Activated CD4-positive, alpha-beta T cell treated with anti-CD3 and anti-CD28 coated beads, Interleukin-2, amount 50 U/mL, for 24 hours (primary cell): ENCODE measurements around the gene PDE2A.

Source experiments
- DNase-seq, 2 donors: peaks; one replicate each; pipeline ENCODE4 v3.0.0-alpha.2; 2020; ENCODE audit warnings: low read depth in 1 of 2, low spot score in 1 of 2

The PDE2A gene

DNA sequence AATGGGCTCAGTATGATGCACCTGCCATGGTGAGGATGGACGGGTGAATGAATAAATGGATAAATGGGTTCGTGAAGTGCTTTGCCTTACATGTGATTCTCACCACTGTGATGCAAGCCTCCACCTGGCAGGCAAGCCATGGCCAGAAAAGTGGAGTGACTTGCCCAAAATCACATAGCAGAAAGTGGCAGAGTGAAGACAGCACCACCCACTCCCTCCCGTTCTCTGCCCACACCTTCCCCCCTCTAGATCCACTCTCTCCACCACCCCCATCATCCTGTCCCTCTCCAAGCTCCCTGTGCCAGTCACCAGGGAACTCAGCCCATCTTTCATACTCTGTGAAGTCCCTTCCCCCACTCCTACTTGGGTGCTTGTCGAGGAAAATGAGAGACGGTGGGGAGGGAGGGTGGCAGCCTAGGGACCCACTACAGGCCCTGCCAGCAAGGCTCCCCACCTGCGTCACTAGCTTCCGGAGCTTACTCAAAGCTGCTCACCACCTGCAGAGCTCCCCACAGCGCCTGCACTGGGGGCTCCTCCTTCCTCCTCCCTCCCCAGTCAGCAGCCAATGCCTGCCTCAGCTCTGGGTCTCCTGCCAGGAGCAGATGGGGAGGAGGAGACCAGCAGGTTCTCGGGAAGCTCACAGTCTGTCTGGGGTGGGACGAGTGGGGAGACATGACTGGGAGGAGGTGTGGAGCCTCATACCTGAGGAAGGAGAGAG, 82.3 kb downstream of the PDE2A start:
- DNase-seq: no peak

DNA sequence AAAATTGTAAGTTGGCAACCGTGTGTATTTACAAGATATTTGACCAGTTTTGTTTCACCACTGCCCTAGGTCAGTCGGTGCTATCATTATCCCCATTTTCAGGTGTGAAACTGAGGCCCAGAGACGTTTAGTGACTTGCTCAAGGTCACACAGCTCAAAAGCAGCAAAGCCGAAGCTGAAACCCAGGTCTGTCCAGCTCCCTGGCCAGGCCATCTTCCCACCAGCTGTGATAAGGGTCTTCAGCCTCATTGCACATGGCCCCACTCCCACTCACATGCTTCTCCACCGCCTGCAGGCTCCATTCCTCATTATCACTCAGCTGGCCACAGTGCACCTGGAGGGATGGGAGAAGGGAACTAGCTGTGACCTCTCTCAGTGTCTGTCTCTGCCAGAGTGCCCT, 83.2 kb downstream of the PDE2A start:
- no peak for DNase-seq

DNA sequence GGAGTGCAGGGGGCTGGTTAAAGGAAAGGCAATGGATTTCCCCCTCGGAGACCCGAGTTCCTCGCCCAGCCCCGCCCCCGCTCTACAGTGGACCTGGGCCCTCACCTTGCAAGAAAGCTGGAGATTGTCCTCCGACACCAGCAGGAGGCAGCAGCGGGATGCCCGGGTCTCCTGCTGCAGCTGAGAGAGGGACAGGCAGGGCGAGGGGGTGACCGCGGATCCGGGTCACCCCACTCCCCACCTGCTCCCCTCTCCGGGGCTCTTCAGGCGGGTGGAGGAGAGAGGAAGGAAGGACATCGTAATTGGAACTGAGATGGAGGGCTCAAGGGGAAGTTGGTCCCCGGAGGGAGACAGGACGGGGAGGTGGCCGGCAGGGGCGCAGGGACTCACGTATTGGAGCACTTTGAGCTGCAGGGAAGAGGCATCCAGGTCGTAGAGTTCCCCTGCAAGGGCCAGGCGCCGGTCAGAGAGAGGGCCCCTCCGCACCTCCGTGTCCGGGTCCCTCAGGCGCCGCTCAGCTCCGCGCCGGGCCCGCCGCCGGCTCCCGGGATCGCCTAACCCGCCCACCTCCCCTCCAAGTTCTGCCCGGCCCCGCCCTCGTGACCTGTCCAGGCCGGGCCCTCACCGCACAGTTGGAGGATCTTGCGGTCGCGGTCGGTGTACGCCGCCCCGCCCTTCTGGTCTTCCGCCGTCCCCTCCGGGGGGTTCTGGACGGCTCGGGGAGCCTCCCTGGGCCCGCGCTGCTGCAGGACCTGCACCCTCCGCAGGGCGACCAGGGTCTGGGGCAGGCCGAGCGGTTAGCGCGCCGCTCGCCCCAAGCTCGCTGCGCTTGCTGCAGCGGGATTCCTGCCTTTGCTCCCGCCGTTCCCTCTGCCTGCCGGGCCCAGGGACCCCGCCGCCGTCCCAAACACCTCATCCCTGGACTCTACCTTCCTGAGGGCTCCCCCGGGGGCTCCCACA, 84.1 kb downstream of the PDE2A start:
- DNase-seq: peak in 1 of 2 donors; percentile 19

DNA sequence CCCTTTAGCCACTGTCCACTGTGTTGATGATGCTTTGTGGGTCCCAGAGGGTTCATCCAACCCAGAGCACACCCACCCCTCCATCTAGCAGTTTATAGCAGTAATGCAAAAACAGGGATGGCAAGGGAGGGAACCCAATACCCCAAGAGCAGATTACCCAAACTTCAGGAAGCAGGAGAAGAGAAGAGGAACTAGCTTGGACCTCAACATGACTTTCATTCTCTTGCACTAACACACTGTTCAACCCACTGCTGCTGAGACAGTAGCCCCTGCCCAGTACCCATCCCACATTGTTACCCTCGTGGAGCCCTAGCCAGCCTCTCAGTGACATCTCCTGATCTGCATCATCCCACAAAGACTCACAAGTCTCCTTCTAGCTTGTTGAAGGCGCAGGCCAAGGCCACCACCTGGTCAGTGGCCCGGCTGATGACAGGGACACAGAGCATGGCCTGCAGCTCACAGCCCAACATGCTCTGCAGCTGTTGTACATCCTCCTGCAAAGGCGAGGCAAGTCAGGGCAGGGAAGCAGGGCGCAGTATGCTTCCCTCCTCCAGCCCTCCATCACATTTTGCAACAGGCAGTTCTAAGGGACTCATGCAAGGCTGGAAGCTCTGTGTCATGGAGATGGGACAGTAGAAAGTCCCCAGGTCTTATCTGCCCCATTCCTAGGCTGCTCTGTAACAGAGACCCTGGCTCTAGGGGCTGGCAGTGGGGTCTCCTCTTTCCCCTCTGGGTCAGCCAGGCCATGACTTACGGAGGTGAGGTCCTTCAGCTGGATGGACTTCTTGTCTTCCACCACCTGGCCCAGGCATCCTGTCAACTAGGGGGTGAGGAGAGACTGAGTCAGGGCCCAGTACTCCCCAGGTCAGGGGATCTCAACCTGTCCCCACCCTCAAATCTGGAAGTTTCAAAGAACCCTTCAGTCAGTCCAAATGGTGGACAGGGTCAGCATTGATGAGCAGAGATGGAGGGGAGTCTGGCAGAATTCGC, 85.5 kb downstream of the PDE2A start:
- DNase-seq: no peak

DNA sequence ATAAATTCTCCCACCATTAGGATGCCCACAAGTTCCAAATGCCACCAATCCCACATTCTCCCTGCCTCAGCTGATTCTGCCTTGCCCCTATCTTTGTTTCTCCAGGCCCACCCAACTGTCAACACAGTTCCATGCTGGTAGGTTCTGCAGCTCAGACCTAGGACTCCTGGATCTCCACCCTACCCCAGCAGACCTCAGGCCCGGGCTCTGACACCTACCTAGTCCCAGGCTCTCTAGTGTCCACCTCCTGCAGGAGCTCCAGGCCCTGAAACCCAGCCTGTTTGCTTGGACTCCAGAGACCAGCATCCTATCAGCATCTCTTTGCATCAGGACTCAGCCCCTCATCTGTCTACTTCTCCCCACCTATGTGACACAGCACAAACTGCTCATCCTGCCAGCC, 86.5 kb downstream of the PDE2A start:
- DNase-seq: no peak

DNA sequence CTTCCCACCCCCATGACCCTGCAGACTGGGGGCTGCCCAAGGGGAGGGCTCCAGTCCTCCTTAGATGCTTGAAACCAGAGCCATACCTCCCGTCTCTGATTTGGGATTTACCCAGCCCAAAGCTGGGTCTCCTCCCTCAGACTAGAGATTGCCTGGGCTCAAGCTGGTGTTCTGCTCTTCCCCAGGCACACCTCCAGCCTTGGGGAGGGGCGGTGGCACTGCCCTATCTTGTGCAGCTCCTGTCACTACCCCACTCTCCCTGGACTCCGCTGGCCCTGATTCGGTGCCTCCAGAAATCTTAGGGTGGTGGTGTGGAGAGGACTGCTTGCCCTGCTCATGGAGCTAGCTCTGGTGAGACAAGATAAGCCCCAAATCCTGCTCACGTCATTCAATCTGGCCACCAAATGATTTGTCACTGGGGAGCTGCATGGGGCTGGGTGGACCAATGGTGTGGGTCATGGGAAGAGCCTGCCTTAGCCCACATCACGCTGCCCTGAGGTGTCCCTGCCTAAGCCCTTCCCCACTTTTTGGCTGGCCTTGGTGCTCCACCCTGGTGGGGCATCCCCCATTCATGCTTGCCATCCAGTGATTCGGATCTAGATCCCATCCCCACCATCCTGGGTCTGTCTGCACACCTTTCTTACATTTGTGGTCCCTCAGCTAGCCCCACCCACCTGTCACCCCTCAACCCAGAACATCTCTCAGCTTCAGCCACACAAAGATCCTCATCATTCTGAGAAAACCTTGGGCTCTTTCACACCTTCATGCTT, 87.7 kb downstream of the PDE2A start:
- DNase-seq: no peak

DNA sequence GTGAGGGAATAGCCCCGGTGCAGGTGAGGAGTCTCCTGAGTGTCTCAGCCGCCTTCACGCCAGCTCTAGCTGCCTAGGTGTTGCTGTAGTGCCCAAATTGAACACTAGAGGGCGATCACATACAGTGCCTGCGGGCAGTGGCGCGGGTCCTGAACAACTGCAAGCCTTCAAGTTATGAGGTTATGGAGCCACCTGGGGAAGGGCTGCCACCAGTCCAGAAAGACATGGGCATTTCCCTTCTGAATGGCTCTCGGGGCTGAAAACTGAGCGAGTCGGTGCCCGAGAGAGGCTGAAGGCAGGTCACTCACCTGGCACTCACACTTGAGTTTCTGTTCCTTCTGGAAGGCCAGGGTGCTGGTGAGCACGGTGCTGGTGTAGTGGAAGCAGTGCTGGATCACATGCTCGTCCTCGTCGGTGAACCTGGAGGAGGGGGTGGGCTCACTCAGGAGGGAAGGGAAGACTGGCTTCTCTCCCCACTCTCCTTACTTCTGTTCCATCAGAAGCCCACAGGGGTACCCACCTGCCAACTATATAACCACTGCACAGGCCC, 88.4 kb downstream of the PDE2A start:
- DNase-seq: peak in 1 of 2 donors; percentile 47

DNA sequence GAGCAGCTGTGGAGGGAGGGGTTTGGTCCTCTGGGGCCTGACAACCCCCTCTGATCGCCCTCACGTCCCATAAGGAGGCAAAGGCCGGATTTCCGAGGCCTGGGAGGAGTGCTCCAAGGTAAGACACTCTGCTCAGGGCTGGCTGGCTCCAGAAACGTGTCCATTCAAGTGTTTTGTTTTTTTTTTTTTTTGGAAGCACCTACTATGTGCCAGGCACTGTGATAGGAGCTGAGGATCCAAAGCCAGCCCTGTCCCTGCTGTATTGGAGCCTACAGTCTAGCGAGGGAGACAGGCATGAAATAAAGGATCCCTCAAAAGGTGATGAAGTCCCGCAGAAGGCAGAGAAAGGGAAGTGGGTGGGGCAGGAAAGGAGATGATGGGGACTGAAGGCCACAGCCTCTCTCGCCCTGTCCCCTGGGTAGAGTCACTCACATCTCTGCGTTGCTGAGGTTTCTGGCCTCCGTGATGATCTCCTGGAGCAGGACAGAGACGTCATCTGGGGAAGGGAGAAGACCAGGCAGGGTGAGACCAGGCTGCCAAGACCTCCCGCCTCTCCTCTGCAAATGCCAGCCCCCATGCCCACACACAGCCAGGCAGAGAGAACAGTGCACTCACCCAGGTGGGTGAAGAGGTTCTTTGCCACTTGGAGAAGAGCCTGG, 89.2 kb downstream of the PDE2A start:
- no peak for DNase-seq

DNA sequence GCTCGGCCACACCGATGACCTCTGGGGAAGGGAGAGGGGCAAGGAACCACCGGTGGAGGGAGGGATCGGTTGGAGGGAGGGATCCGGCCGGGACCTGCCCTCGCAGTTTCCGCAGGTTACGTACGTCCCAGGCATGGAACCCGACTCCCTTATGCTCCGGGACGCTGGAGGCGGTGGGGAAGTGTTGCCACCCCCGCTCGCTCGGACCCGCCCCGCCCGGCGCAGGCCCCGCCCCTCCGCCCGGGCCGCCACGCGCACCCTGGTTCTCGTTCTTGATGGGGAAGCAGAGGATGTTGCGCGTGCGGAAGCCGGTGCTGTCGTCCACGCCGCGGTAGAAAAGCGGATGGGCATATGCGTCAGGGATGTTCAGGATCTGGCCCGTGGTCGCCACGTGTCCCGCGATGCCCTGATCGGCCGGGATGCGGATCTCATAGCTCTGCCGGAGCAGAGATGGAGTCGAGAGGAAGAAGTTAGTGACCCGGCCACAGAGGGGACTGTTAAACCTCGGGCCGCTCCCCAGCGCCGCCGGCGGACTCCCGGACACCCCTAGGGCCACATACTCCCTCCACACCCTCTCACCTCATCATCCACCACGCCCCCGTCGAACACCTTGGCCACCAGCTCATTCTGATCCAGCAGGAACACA, 89.8 kb downstream of the PDE2A start:
- peak in 1 of 2 donors; percentile 27 for DNase-seq

DNA sequence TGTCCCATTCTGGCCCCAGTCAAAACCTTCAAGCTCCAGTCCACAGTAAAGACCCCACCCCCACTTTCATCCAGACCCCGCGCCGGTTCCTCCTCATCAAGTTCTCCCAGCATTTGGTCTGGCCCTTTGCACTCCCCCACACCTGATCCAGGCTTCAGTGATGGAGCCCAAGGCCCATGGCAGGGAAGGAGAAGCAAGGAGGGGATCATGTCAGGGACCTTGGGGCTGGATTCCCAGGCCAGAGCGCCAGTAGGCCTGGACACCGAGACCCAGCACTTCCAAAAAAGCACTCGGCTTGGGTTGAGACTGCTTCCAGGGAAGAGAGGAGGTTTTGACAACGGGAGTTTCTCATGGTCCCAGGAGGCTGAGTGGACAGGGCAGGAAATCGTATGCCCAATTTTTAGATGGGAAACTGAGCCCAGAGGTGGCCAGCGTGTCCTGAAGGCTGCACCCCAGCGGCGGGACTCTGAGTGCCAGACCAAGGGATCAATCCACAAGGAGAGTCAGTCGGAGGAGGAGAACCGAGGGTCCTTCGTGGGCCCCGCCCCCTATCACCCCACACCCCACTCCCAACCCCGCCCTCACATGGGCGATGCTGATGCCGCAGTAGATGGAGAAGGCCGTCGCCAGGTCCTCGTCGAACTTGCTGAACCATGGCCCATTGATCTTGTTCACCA, 90.5 kb downstream of the PDE2A start:
- DNase-seq: no peak

DNA sequence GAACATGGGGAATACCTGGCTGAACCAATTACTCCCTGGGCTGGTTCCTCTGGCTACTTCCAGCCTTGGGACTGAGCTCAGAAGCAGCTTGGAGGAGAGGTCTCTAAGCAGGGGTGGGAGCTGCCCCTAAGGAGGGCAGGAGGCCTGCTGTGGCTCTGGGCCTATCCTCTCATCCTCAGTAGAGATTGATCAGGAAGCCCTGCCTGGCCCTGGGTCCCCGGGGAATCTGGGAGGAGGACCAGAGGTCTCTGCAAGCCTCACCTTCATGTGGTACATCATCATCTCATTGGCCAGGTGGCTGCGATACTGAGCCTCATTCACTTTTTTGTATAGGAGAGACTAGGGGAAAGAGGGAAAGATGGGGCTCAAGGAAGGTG, 91.1 kb downstream of the PDE2A start:
- DNase-seq: no peak

DNA sequence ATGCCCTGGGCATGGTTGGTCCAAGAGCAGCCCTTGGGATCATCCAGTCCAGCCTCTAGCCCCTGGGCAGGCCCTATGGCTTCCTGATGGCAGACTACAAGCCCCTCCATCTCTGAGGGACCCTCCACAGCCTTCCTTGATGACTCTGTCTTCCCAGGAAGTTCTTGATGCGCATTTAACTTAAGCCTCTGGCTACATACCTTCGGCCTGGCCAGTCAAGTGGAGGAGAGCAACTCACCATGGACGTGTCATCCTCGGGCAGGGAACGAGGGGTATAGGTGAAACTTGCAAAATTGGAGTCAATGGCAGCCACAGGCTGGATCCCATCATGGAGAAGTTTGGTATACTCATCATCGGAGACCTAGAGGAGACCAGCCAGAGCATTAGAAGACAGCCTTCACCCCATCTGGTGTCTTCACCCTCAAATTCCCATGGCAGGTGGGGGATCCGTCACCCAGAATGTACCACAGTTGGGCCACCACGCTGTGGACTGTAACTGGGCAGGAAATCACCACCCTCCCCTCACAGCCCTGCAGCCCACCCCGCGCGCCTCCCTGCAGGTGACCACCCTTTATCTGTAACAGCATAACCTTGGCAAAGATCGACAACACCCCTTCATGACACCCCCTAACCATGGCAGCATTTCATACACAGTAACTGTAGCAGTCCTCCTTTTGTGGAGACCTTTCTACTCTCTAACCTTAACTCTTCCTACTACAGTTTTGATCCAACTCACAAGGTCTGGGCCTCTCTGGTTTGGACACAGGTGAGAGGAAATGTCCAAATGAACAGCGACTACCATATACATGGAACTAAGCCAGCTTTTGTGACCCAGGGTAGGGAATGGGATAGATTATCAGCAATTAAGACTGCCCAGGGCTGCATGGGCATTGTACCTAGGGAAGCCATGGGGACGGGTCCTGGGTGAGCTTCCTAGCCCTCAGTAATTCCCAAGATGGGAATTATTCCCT, 91.7 kb downstream of the PDE2A start:
- no peak for DNase-seq

DNA sequence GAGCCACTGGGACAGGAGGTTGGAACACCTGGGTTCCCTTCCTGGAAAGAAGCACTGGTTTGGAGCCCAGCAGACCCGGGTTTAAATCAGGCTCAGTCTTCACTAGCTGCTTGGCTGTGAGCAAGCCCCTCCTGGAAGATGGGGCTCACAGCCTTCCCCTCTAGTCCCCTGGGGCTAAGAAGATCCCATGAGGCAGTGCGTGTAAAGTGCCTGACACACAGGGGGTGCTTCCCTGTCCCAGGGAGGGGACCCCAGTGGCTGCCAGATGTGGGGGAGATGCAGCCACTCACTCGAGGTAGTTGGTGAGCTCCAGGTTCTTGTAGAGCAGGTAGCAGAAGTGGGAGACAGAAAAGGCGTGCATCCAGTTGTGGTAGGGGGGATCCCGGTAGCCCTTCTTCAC, 93.2 kb downstream of the PDE2A start:
- no peak for DNase-seq

DNA sequence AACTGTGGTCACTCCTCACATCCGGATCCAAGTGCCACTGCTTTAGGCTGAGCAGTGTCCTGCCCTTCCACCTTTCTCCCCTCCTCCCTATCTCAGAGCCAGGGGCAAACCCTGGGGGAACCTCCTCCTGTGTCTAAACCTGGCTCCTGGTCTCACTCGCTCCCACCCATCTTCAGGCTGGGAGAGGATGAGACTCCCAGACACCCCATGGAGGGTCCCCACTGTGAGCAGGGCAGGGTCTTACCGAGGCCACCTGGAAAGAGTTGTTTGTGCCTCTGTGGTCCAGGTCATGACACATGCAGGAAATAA, 93.6 kb downstream of the PDE2A start:
- DNase-seq: no peak

DNA sequence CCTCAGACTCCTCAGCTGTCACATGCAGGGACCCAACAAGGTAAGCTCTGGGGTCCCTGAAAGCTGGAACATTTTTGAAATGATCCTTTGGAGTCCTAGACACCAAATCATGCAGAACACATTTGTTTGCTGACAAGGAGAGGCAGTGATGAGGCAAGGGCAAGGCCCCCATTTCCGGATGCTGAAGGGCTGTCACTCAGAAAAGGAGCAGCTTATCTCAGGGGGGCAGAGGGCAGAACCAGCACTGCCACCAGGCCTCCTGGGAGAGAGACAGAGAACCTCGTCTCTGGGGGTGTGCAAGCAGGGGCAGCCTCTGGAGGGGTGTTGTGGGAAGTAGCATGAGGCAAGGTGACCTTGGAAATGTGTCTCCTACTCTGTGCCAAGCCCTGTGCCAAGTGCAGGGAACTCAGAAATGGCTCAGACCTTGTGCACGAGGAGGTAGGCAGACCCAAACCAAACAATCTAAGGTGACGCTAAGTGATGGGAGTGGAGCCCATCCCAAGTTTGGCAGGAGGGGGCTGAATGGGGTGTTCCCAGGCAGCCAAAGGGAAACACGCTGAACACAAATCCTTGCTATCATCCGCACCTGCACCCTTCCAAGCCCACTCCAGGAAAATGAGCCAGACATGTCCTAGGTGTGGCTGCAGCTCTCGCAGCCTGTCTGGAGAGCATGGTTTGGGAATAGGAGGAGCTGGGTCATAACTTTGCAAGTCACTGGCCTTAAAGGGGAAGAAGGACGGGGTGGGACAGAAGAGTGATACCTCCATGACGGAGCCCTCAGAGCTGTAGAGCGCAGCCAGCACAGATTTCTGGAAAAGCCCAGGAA, 94.2 kb downstream of the PDE2A start:
- no peak for DNase-seq

DNA sequence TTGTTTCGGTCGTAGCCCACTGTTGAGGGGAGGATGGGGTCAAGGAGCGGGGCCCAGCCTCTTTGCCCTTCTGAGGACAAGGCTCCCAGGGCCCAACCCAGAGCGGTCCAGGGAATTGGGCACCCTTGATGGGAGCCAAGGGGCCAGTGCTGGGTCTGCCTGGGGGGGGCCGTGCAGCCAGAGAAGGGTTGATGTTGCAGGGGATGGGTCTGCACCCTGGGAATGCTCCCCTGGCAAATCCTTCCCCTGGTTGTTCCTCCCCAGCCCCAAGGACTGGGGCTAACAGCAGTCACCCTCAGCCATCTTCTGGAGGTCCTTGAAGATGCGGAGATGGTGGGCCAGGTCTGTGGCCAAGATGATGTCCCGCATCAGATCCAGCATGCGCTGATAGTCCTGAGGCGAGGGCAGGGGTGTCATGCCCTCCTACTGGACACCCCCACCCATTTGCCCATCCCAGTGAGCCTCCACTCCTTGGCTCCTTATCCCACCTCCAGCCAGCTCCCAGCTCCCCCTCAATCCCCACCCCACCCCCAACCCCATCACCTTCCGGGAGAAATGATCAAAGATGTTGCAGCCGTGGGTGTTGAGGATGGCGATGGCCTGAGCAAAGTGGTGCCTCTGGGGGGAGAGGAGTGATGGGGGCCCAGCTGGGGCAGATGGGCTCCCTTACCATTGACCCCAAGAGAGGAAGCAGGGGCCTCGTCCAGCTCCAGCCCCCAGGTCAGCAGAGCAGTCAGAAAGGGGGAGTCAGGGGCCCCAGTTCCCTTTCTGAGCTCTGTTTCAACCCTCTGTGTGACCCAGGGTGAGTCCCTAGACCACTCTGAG, 95.0 kb downstream of the PDE2A start:
- no peak for DNase-seq
